PC-3 (cell line): ENCODE results near the gene ISCU.

ENCODE experiments used
- EZH2 ChIP-seq: fragments of 300-600 bp; sonication (generic); IDR thresholded peaks from one replicate; pipeline ENCODE4 v1.6.1; 2017; ENCODE audit warnings: antibody characterized with exemption, mild to moderate bottlenecking, low read length; ENCODE audit not compliant: unreplicated experiment
- TF ChIP-seq, protein P1 (sequence below): fragments of 300-600 bp; sonication (generic); conservative IDR thresholded peaks from 2 replicates; pipeline ENCODE4 v1.5.1; 2017; ENCODE audit warnings: antibody characterized with exemption, low read depth, mild to moderate bottlenecking, low read length

DNA sequence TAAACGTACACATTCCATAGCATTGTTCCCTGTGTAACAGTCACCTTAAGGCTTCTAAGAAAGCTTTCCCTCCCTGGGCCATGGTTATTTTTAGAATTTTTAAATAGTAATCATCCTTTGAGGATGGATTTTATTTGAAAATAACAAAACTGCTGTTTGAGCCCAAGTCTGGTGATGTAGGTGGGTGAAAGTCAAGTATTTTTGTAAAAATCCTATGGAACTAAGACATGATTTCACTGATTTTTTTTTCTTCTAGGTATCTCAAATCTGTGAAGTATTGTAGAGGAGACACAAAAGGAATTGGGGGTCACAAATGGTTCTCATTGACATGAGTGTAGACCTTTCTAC, 1.4 kb downstream of the ISCU start:
- TF ChIP-seq EZH2, result no peak
- TF ChIP-seq, protein P1, sequence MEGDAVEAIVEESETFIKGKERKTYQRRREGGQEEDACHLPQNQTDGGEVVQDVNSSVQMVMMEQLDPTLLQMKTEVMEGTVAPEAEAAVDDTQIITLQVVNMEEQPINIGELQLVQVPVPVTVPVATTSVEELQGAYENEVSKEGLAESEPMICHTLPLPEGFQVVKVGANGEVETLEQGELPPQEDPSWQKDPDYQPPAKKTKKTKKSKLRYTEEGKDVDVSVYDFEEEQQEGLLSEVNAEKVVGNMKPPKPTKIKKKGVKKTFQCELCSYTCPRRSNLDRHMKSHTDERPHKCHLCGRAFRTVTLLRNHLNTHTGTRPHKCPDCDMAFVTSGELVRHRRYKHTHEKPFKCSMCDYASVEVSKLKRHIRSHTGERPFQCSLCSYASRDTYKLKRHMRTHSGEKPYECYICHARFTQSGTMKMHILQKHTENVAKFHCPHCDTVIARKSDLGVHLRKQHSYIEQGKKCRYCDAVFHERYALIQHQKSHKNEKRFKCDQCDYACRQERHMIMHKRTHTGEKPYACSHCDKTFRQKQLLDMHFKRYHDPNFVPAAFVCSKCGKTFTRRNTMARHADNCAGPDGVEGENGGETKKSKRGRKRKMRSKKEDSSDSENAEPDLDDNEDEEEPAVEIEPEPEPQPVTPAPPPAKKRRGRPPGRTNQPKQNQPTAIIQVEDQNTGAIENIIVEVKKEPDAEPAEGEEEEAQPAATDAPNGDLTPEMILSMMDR, result no peak; the same call in 1 of the 2 replicates
